Left renal pelvis (tissue), 4 donors: ENCODE measurements around the gene MMRN1. TPM values are rescaled to one million over a fixed set of nuclear protein-coding genes. Genes with fewer than 3 reads are reported as not detected.

ENCODE experiments used
- DNase-seq, 4 donors: peaks; one replicate each; pipeline ENCODE4 v3.0.0-alpha.2; 2013; ENCODE audit warnings: low read depth in 4 of 4, low spot score in 3 of 4
- polyA plus RNA-seq, 4 donors: library from polyadenylated mRNA; unstranded; fragments of 120-200 nt; gene quantifications; one replicate each; pipeline ENCODE4 v1.2.1, GENCODE V29; 2013; ENCODE audit not compliant: insufficient read length in 4 of 4

Gene MMRN1
- polyA plus RNA-seq, 4 donors = 2.4 to 7.1 (median 5.0) TPM

- DNase-seq = no peak
Observed at GRCh38 chr4:89909889-89910288, 15.2 kb downstream of the MMRN1 start.

GRCh38 chr4:89913623-89914022 is 19.0 kb downstream of the MMRN1 start:
- no peak for DNase-seq

- no peak for DNase-seq
Observed at GRCh38 chr4:89914609-89915550, 20.2 kb downstream of the MMRN1 start.

- DNase-seq = no peak
Observed at GRCh38 chr4:89915937-89916336, 21.3 kb downstream of the MMRN1 start.

GRCh38 chr4:89922848-89923416 is 28.3 kb downstream of the MMRN1 start:
- DNase-seq = no peak

GRCh38 chr4:89928838-89929237 is 34.2 kb downstream of the MMRN1 start:
- DNase-seq = no peak

- no peak for DNase-seq
Observed at GRCh38 chr4:89929425-89930159, 34.9 kb downstream of the MMRN1 start.

- no peak for DNase-seq
Observed at GRCh38 chr4:89939546-89939945, 44.9 kb downstream of the MMRN1 start.

- no peak for DNase-seq
Observed at GRCh38 chr4:89939994-89940393, 45.3 kb downstream of the MMRN1 start.

- DNase-seq = no peak
Observed at GRCh38 chr4:89942811-89943210, 48.2 kb downstream of the MMRN1 start.

- no peak for DNase-seq
Observed at GRCh38 chr4:89949782-89950387, 55.2 kb downstream of the MMRN1 start.

- no peak for DNase-seq
Observed at GRCh38 chr4:89952458-89952857, 57.8 kb downstream of the MMRN1 start.

- no peak for DNase-seq
Observed at GRCh38 chr4:89954906-89955695, 60.4 kb downstream of the MMRN1 start.

GRCh38 chr4:89957046-89957926 is 62.6 kb downstream of the MMRN1 start:
- no peak for DNase-seq

- DNase-seq = no peak
Observed at GRCh38 chr4:89981789-89982334, 87.2 kb downstream of the MMRN1 start.

- no peak for DNase-seq
Observed at GRCh38 chr4:89988268-89988667, 93.6 kb downstream of the MMRN1 start.

GRCh38 chr4:89992744-89993143 is 98.1 kb downstream of the MMRN1 start:
- peak in 1 of 4 donors; percentile 46 for DNase-seq

GRCh38 chr4:89994176-89994873 is 99.7 kb downstream of the MMRN1 start:
- no peak for DNase-seq
